NCI-H128 (cell line): ENCODE measurements around the gene DENND1A.
"Not testable (repeated sequence)": the region's sequence is repeated elsewhere in the genome, so short reads cannot be mapped to it uniquely, and the experiment has no call there.

Source experiments
- DNase-seq: peaks from one replicate; lab custom pipeline; 2025; ENCODE audit not compliant: unreplicated experiment; lab: John Stamatoyannopoulos, UW

The DENND1A gene

DNA sequence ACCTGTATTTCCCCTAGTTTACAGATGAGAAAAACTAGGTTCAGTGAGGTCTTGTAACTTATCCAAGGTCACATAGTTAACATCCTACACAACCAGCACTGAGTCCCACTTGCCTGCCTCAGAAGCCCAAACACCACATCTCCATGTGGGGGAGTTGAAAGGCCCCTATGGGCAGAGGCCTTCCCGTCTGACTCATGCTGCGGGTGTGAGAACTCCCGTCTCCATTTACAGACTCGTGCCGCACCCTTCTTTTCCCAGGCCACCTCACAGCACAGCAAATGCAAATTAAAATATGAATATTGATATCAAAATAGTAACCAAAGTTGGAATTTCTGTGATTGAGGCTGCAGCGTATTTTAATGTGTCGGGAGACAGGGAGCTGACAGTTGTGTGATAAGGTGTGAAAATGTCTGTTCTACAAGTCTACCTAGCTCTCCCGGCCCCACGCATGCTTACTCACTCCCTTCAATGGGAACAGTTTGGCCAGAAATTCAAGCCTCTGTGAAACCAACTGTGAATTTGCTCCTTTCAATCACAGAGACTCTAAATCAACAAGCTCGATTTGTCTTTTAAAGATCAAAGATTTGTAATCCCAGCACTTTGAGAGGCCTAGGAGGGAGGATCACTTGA is 483.8 kb downstream of the DENND1A start:
- DNase-seq, result no peak

DNA sequence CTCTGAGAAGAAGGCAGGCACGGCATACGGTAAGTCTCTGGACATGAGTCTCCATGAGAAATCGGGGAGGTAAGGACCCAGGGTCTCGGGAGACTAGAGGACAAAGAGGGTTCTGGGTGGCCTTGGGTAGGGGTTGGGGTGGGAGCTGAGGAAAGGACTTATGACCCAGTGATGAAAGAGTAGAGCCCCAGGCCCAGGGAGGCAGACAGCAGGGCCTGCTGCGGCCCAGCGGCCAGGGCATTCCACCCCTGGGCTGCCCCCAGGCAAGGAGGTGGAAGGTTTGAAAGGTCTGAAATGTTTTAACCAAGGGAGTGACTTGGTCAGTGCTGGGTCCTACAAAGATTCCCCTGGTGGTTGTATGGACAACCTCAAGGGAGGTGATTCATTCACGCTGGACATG is 484.8 kb downstream of the DENND1A start:
- no peak for DNase-seq

- DNase-seq, result no peak
Measured at GRCh38 chr9:123441769-123442168, 488.2 kb downstream of the DENND1A start.

DNA sequence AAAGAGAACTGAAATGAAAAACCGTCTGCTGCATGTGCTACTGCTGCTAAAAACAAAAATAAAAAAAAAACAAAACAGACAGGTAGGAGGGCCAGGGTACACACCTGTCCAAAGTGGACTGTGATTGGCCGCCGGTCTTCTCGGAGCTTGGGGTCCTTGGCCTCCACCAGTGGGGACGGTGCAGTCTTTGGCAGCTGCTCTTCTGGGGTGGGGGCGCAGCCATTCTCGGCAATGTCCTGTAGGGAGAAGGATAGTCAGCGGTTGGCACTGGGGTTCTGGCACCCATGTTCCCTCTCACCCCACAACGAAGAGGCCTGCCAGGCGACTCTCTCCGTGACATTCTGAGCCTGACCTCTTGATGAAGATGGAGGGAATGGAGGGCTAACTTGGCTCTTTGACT is 489.7 kb downstream of the DENND1A start:
- no peak for DNase-seq

GRCh38 chr9:123438821-123439220 is 491.1 kb downstream of the DENND1A start:
- no peak for DNase-seq

GRCh38 chr9:123438321-123438720 is 491.6 kb downstream of the DENND1A start:
- DNase-seq, result no peak

DNA sequence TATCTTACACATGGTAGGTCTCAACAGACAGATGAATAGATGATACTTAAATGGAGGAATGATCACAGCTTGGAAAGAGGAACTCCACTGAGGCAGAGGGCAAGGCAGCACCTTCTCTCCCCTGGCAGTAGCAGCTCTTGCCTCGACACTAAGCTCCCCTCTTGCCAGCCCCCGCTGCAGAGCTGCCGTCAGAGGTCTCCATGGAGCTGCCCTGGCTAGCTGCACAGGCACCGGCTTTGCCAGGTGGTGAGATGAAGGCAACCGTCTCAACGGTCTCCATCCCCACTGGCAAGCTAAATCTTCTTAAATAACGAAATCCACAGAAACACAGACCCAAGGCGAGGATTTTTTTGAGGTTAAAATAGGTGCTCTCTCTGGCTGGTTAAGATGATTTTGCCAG is 492.7 kb downstream of the DENND1A start:
- no peak for DNase-seq

DNA sequence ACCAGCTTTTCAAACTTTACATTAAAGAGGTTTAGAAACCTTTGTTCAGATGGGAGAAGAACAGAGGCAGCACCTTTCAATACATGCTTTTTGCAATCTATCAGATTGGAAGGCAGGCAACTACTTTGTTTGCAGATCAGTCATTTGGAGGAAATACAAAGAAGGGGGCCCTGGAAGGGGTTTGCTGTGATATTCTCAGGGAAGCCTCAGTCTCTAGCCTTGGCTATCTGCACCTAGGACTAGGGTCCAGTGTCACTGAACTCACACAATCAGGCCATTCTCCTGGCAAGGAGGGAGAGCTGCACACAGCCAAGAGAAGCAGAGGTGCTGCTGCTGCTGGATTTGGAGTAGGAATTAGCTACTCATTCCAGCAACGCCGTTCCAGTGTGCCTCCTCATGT is 494.5 kb downstream of the DENND1A start:
- no peak for DNase-seq

DNA sequence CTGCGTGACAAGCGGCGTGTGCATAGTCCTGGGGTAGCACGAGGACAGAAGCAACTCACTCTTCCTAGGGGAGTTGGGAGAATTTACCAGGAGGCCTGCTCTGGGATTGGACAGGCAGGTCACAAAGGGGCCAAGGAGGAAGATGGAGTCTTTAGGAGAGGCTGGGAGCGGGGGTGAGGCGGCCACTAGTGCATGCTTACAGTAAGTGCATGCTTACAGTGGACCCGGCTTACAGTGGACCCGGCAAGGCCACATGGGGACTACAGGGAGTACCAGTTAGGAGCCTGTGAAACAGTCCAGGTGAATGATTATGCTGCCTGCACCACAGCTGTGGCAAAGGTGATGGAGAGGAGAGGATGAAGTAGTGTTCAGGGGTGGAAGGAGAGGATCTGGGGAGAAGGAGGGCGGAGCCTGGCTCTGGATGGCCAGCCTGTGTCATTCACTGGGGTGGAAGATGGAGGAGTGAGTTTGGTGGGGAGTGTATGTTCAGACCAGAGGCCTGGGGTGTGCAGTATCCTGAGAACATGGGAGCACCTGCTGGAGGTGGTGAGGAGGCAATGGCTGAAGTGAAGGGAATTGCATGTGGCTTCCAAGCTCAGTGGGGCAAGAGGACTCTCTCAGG is 495.2 kb downstream of the DENND1A start:
- DNase-seq, result no peak

DNA sequence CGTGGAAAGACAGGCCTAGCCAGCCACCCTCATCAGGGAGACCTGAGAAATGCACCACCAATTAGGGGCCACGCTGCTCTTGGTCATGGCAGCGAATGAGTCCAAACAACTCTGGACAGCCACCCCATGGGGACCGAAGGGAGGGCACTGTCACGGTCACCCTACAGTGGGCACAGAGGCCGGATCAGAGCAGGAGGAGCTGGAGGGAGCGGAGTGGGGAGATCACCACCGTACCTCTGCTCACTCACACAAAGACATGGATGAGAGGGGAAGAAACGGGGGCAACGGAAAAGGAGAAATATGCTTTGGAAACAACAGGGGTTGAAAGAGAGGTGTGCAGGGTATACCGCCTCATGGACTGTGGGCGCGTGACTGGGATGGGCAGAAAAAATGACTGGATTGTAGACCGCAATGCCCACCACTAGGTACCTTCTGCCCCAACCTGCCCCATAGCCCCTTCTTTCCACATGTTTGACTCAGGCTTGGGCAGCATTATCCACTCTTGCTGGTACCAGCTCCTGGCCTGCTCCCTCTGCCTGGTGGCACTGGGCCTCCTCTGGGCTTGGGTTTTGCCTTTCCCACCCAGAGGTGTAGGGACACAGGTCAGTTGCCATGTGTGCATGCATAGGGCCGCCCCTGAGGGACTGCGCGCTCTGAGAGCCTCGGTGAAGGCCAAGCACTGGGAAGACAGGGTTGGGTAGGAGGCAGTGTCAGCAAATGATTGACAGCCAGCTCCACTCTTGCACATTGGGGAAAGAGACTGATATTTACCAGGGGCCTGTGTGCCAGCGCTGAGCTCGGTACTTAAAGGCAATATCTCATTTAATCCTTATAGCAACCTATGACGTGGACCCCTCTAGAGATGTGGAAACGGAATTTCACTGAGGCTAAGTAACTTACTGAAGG is 497.3 kb downstream of the DENND1A start:
- DNase-seq, result no peak

DNA sequence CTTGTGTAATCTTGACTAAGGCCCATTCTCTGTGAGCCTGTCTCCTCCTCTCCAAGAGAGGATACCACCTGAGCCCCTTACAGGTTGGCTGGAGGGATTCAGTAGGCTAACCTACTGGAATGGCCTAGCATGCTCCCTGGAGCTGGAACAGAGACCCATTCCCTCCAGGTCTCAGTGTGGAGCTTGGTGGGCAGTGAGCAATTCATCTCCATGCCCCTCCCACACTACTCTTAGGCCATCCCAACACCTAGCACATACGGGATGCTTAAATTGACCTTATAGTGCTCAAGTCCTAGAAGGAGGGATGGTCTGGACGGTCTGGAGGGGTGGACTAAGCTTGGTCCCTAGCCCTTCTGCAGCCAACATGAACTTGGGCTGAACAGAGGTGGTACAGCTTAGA is 498.3 kb downstream of the DENND1A start:
- DNase-seq, result no peak

DNA sequence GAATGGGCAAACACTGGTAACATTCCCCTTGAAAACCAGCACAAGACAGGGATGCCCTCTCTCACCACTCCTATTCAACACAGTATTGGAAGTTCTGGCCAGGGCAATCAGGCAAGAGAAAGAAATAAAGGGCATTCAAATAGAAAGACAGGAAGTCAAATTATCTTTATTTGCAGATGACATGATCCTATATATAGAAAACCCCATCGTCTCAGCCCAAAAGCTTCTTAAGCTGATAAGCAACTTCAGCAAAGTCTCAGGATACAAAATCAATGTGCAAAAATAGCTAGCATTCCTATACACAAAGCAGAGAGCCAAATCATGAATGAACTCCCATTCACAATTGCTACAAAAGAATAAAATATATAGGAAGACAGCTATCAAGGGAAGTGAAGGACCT is 501.5 kb downstream of the DENND1A start:
- DNase-seq, result not testable (repeated sequence)

DNA sequence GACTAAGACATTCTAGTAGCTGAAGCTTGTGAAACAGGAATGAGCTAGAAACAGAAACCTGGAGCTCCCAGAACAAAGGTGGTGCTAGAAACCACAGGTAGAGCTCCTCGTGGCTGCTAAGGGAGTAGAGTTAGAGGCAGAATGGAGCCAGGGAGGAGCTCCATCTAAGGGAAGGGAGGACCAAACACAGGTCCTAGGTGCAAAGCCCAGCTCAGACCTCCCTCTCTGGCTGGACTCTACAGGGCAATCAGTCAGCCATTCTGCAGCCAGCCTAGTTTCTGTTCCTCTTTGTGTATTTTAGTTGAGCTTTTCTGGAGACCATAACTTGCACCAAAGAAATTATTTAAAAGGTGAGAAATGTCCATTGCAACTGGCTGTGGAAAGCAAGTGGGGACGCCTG is 503.5 kb downstream of the DENND1A start:
- no peak for DNase-seq

- no peak for DNase-seq
Measured at GRCh38 chr9:123425836-123426365, 504.0 kb downstream of the DENND1A start.

DNA sequence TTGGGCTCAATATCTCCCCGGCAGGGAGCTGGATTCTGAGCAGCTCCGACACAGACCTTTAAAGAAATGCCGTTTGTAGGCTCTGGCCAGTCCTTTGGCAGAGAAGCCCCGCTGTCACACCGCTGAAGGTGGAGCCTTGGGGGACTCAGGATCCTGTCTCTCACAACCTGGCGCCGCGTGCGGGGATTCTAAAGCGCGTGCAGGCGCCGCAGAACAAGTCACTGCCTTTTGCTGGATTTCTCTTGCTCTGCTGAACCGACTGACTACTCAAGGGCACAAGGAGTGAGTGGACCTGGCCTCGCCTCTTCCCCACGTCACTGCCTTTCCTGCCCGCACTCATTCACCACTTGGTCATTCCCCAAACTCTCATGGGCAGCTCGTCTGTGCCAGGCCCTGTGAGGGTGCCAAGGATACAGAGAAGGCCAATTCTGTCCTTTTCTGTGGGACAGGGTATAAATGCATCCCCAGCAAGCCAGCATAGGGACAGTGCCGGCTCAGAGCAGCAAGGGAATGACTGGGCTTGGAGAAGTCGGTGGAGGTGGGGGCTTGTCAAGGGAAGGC is 504.6 kb downstream of the DENND1A start:
- DNase-seq, result no peak

GRCh38 chr9:123424552-123425225 is 505.2 kb downstream of the DENND1A start:
- DNase-seq, result no peak

- DNase-seq, result no peak
Measured at GRCh38 chr9:123424131-123424530, 505.8 kb downstream of the DENND1A start.

- no peak for DNase-seq
Measured at GRCh38 chr9:123423311-123423640, 506.6 kb downstream of the DENND1A start.

DNA sequence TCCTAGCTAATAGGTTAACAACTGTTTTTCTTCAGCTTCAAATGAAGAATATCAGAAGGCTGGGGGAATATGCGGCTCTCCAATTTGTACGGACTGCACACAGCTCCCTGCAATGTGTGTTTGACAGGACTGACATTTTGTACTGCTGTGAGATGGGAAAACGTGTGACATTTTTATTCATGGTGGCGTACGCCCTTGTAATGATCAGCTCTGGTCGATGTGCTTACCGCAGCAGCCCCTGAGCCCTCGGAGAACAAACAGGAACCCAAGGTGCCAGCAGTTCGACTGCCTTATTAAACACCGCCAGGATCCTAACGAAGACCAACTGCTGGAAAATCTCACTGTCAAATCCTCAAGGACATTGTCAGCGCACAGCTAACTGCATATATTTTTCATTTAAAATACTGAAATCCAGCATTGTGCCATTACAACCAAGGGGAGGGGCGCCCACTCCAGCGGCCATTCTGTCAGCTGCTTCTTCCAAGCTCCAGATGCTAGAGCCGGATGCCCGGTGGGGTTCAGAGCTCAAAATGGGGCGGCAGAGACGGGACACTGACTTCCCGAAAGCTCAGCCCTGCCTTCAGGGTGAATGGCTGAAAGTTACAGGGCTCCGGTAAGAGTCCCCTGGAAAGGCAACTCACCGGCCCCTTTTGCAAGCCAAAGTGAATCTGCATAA is 507.2 kb downstream of the DENND1A start:
- no peak for DNase-seq

- no peak for DNase-seq
Measured at GRCh38 chr9:123421801-123422455, 508.0 kb downstream of the DENND1A start.
